ENCODE measurements around the gene OGT. TPM values are rescaled to one million over a fixed set of nuclear protein-coding genes. Genes with fewer than 3 reads are reported as not detected.
"Not testable (repeated sequence)": the region's sequence is repeated elsewhere in the genome, so short reads cannot be mapped to it uniquely, and the experiment has no call there.

OGT gene
- total RNA-seq, 1 donor = 200 TPM

GRCh38 chrX:71509289-71509688 lies 23.6 kb upstream of the OGT start:
- no peak overlapping the region for H3K27ac ChIP-seq (ENCODE audit: low read depth, low read length)
- no peak overlapping the region for H3K4me3 ChIP-seq (ENCODE audit: insufficient read depth, low read length)
- H3K36me3 ChIP-seq (ENCODE audit: insufficient read depth, low read length) = no peaks in the 10 kb centered on the region
- no peaks in the 10 kb centered on the region for H3K4me1 ChIP-seq (ENCODE audit: insufficient read depth, low read length)
- H3K27me3 ChIP-seq (ENCODE audit: insufficient read depth, low read length) = peaks cover 3% of the 10 kb centered on the region
- no peaks in the 10 kb centered on the region for H4K20me1 ChIP-seq (ENCODE audit: insufficient read depth, low read length)
- no peak for DNase-seq (ENCODE audit: insufficient read length, low spot score, missing footprints)
- no peaks in the 10 kb centered on the region for H3K79me2 ChIP-seq (ENCODE audit: insufficient read depth, low read length)
- H2AFZ ChIP-seq (ENCODE audit: low read length) = no peak overlapping the region
- TF ChIP-seq CTCF (IDR thresholded peaks at IDR 0.05; ENCODE audit: extremely low read depth, low read depth, low read length) = no peak
- no peaks in the 10 kb centered on the region for H3K9me3 ChIP-seq (ENCODE audit: low read depth, low read length)
- H3K4me2 ChIP-seq (ENCODE audit: insufficient read depth, low read length) = no peak overlapping the region

GRCh38 chrX:71510161-71510560 lies 22.7 kb upstream of the OGT start:
- H3K4me2 ChIP-seq (ENCODE audit: insufficient read depth, low read length) = no peak overlapping the region
- H4K20me1 ChIP-seq (ENCODE audit: insufficient read depth, low read length) = no peaks in the 10 kb centered on the region
- H3K9me3 ChIP-seq (ENCODE audit: low read depth, low read length) = no peaks in the 10 kb centered on the region
- H3K27me3 ChIP-seq (ENCODE audit: insufficient read depth, low read length) = peaks cover 3% of the 10 kb centered on the region
- no peak for DNase-seq (ENCODE audit: insufficient read length, low spot score, missing footprints)
- H3K36me3 ChIP-seq (ENCODE audit: insufficient read depth, low read length) = no peaks in the 10 kb centered on the region
- no peak overlapping the region for H2AFZ ChIP-seq (ENCODE audit: low read length)
- H3K79me2 ChIP-seq (ENCODE audit: insufficient read depth, low read length) = no peaks in the 10 kb centered on the region
- H3K27ac ChIP-seq (ENCODE audit: low read depth, low read length) = no peak overlapping the region
- H3K4me3 ChIP-seq (ENCODE audit: insufficient read depth, low read length) = no peak overlapping the region
- TF ChIP-seq CTCF (IDR thresholded peaks at IDR 0.05; ENCODE audit: extremely low read depth, low read depth, low read length) = no peak
- no peaks in the 10 kb centered on the region for H3K4me1 ChIP-seq (ENCODE audit: insufficient read depth, low read length)

- not testable (repeated sequence) for H3K36me3 ChIP-seq (ENCODE audit: insufficient read depth, low read length); H3K27ac ChIP-seq (ENCODE audit: low read depth, low read length); H3K4me3 ChIP-seq (ENCODE audit: insufficient read depth, low read length); H4K20me1 ChIP-seq (ENCODE audit: insufficient read depth, low read length); H2AFZ ChIP-seq (ENCODE audit: low read length); H3K79me2 ChIP-seq (ENCODE audit: insufficient read depth, low read length); H3K4me1 ChIP-seq (ENCODE audit: insufficient read depth, low read length); DNase-seq (ENCODE audit: insufficient read length, low spot score, missing footprints); H3K4me2 ChIP-seq (ENCODE audit: insufficient read depth, low read length); H3K27me3 ChIP-seq (ENCODE audit: insufficient read depth, low read length); H3K9me3 ChIP-seq (ENCODE audit: low read depth, low read length)
These were observed 19.2 kb upstream of the OGT start for GRCh38 chrX:71513731-71514130.

- Histone ChIP-seq H3K27me3 (ENCODE audit: insufficient read depth, low read length) (peaks cover 3% of the 10 kb centered on the region), H2AFZ (ENCODE audit: low read length) (no peak overlapping the region), H3K79me2 (ENCODE audit: insufficient read depth, low read length) (no peaks in the 10 kb centered on the region), H3K36me3 (ENCODE audit: insufficient read depth, low read length) (no peaks in the 10 kb centered on the region), H3K27ac (ENCODE audit: low read depth, low read length) (no peak overlapping the region), H3K4me2 (ENCODE audit: insufficient read depth, low read length) (no peak overlapping the region), H3K4me1 (ENCODE audit: insufficient read depth, low read length) (no peaks in the 10 kb centered on the region), H4K20me1 (ENCODE audit: insufficient read depth, low read length) (no peaks in the 10 kb centered on the region), H3K9me3 (ENCODE audit: low read depth, low read length) (no peaks in the 10 kb centered on the region), H3K4me3 (ENCODE audit: insufficient read depth, low read length) (no peak overlapping the region)
- no peak for DNase-seq (ENCODE audit: insufficient read length, low spot score, missing footprints)
- no peak for TF ChIP-seq CTCF (IDR thresholded peaks at IDR 0.05; ENCODE audit: extremely low read depth, low read depth, low read length)
These were observed 18.4 kb upstream of the OGT start for GRCh38 chrX:71514367-71515037.
